Measurements from ENCODE around the gene HEBP1.

DNA sequence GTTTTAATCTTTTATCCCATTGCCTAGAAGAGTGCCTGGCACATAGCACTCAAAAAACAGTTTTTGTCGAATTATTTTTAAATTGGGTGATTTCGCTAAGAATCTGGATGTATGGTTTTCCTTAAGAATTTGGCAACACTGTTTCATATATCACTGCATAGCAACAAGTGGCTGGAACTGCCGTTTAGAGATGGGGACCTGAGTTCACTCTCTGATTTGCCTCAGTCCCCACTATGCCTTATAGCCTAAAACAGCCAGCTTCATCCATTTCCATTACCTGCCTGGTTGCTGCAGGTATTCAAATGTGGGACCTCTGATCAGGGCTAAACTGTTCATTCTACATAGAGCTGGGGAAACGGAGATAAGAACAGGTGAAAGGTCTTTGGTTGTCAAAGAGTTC is 1.8 kb downstream of the HEBP1 start:
- TF ChIP-seq, protein P1, sequence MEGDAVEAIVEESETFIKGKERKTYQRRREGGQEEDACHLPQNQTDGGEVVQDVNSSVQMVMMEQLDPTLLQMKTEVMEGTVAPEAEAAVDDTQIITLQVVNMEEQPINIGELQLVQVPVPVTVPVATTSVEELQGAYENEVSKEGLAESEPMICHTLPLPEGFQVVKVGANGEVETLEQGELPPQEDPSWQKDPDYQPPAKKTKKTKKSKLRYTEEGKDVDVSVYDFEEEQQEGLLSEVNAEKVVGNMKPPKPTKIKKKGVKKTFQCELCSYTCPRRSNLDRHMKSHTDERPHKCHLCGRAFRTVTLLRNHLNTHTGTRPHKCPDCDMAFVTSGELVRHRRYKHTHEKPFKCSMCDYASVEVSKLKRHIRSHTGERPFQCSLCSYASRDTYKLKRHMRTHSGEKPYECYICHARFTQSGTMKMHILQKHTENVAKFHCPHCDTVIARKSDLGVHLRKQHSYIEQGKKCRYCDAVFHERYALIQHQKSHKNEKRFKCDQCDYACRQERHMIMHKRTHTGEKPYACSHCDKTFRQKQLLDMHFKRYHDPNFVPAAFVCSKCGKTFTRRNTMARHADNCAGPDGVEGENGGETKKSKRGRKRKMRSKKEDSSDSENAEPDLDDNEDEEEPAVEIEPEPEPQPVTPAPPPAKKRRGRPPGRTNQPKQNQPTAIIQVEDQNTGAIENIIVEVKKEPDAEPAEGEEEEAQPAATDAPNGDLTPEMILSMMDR (IDR thresholded peaks at IDR 0.05) = no peak
- no peak for TF ChIP-seq EP300 (IDR thresholded peaks at IDR 0.05)

Measured in upper lobe of left lung (tissue), 4 donors.